HG03159 (cell line): ENCODE results near the gene C10orf62.
"Not testable (repeated sequence)": the region's sequence is repeated elsewhere in the genome, so short reads cannot be mapped to it uniquely, and the experiment has no call there.

Experiments used
- ATAC-seq: cut with Tn5 transposase; IDR thresholded peaks from one replicate; pipeline ENCODE4 v1.9.1; 2021; ENCODE audit warnings: mild to moderate bottlenecking, moderate library complexity; ENCODE audit not compliant: unreplicated experiment

Gene C10orf62

GRCh38 chr10:97618285-97618684, 28.8 kb downstream of the C10orf62 start:
- ATAC-seq: no peak

DNA sequence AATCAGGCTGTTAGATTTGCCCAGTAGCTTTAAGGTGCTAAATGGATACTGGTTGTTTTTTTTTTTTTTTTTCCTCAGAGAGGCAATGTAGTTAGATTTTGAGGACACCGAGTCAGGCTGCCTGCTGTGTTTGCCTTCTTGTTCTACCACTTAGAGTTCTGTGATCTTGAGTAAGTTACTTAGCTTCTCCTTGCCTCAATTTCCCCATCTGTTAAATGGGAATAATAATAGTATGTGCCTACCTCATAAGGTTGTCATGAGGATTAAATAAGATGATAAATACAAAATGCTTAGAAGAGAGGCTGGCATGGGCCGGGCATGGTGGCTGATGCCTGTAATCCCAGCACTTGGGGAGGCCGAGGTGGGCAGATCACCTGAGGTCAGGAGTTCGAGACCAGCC, 29.2 kb downstream of the C10orf62 start:
- ATAC-seq: no peak

- ATAC-seq: no peak
These were observed 33.8 kb downstream of the C10orf62 start for GRCh38 chr10:97623277-97623676.

DNA sequence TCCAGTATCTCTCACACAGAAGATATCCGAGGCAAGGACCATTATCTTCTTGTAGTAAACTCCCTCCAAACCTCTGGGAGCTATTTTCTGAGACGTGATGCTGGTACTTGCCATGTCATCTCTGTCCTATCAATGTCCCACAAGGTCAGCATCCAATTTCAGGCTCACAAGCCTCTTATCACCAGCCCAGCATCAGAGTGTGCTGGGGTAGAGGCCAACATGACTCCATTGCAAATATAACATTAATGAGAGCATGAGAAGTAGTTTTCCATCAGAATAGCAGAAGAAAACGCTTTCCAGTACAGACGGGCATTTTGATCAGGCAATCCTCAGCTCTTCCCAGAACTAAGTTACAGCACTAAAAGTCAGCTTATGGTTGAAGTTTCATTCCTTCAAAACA, 38.2 kb downstream of the C10orf62 start:
- no peak for ATAC-seq

DNA sequence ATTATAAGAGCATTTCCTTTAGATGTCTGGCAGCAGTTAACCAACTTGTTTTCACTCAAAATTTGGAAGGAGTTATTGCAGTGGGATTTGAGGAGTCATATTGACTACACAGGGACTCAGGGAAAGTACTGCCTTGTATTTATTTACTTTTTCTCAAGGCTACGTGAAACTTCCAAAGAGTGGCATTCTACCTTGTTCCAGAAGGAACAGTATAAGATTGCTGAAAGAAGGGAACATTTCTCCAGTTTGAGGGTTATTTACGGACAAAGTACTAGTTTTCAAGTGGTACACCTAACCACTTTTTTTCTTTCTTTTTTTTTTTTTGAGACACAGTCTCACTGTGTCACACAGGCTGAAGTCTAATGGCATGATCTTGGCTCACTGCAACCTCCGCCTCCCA, 38.7 kb downstream of the C10orf62 start:
- ATAC-seq: no peak

GRCh38 chr10:97629289-97629688, 39.8 kb downstream of the C10orf62 start:
- no peak for ATAC-seq

DNA sequence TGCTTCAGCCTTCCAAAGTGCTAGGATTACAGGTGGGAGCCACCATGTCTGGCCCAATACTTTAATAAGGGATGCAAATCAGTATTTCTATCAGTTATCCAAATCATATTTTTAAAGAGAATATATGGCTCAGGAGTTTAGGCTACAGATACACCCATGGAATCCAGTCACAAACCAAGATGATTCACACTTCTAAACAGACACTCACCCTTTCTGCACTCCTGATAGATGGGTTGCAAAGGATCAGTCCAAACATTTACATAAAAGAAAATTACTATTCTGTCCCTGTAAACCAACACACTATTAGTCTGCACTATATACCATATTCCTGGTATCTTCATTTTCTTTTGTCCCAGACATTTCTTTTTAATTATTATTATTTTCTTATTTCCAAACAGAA, 41.6 kb downstream of the C10orf62 start:
- no peak for ATAC-seq

DNA sequence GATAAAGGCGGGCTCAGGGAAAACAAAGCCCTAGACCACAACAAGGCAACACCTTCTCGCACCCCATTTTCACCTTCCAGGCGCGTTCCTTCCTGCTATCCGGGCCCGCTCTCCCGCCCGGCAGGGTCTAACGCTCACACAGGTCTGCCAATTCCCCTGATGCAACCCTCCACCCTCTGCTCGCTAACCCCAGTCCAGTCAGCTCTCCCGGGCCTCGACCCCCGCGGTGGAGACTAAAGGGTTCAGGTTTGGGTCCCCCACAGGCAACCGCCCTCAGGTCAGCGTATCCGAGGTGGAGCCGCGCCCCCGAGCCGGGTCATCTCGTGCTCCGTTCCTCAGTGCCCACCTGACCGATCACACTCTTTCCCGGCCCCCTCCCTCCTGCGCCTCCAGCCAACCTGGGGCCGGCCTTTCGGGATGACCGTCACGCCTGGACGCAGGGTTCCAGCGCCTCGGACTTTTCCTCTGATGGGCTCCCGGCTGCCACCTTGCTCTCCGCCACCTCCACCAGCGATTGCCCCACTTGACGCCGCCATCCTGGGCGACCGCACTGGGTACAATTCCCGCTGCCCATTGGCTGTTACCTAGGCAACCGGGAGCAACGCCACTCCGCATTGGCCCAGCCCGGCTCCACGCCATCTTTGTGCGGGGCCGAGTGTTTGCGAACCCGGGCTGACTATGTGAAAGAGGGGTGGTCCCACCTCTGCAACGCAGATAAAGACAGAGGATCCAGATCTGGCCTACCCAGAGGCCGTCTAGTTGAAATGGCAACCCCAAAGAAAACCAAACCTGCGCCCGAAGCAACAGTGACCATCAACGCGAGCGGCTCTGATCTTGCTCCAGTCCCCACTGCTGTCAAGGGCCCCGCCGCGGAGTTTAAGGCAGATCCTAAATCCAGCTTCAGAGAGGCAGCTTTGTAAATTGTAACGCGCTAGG, 43.7 kb downstream of the C10orf62 start, which contains the start of gene MORN4:
TSS of gene MORN4 (minus strand) at position 552 of the 936 bp plus-strand sequence. CDS start 13,847 bp downstream, outside the sequence.
- peak; percentile 99 for ATAC-seq

DNA sequence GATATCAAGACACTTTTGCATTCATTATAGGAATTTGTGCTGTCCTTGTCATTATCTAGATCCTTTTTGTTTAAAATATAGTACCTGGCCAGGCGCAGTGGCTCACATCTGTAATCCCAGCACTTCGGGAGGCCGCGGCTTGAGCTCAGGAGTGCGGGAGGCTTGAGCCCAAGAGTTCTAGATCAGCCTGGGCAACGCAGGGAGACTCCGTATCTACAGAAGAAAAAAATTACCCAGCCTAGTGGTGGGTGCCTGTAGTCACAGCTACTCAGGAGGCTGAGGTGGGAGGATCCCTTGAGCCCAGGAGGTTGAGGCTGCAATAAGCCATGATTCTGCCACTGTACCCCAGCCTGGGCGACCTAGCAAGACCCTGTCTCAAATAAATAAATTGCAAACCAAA, 44.4 kb downstream of the C10orf62 start:
- ATAC-seq: no peak

GRCh38 chr10:97635577-97635976, 46.1 kb downstream of the C10orf62 start:
- ATAC-seq: no peak

GRCh38 chr10:97639090-97639489, 49.6 kb downstream of the C10orf62 start:
- not testable (repeated sequence) for ATAC-seq

- ATAC-seq: peak; percentile 96
These were observed 50.8 kb downstream of the C10orf62 start, which contains the start of gene PI4K2A for GRCh38 chr10:97640174-97640867. PI4K2A (plus strand) TSS chr10:97640671; CDS start chr10:97640743, 72 bp downstream.
